ENCODE measurements around the gene INKA1. TPM values are rescaled to one million over a fixed set of nuclear protein-coding genes. Genes with fewer than 3 reads are reported as not detected.
A peak's percentile ranks its signal among the peaks of the same experiment; 100 is the strongest.

Gene INKA1
- total RNA-seq, 2 experiments from 2014 or later = 7.9 to 12.8 TPM

- peak; percentile 86 for DNase-seq (ENCODE audit: low spot score)
- intact Hi-C loops (cut with micrococcal nuclease; ENCODE audit: unreplicated experiment) = loop anchor here (1.0 to 10.0 kb wide), 2 partner anchors 81 to 419 kb away; no protein-coding TSS in a partner anchor
- CTCF ChIA-PET (ENCODE audit: unreplicated experiment) = interaction anchor here (0.7 to 4.5 kb wide), 4 partner anchors 8 to 33 kb away, joined by 3 to 29 read pairs (median 4); partner anchors contain the start of gene UBA7
- no peaks in the 10 kb centered on the region for H3K9me2 ChIP-seq (ENCODE audit: insufficient read depth, low read length)
- no peaks in the 10 kb centered on the region for H3K9me3 ChIP-seq (ENCODE audit: low read length)
- peak overlapping the region; percentile 82 for H3K4me3 ChIP-seq (ENCODE audit: low read depth, low read length, poor library complexity, severe bottlenecking)
- TF ChIP-seq, protein P1, sequence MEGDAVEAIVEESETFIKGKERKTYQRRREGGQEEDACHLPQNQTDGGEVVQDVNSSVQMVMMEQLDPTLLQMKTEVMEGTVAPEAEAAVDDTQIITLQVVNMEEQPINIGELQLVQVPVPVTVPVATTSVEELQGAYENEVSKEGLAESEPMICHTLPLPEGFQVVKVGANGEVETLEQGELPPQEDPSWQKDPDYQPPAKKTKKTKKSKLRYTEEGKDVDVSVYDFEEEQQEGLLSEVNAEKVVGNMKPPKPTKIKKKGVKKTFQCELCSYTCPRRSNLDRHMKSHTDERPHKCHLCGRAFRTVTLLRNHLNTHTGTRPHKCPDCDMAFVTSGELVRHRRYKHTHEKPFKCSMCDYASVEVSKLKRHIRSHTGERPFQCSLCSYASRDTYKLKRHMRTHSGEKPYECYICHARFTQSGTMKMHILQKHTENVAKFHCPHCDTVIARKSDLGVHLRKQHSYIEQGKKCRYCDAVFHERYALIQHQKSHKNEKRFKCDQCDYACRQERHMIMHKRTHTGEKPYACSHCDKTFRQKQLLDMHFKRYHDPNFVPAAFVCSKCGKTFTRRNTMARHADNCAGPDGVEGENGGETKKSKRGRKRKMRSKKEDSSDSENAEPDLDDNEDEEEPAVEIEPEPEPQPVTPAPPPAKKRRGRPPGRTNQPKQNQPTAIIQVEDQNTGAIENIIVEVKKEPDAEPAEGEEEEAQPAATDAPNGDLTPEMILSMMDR (conservative IDR thresholded peaks at IDR 0.05; ENCODE audit: low read length) = no peak
- no peak for TF ChIP-seq EZH2phosphoT487 (IDR thresholded peaks at IDR 0.05; ENCODE audit: borderline replicate concordance, low read depth, low read length)
- peaks cover 59% of the 10 kb centered on the region for H3K4me1 ChIP-seq (ENCODE audit: insufficient read depth, low read length, poor library complexity, severe bottlenecking)
- peak overlapping the region; percentile 96 for H3K4me2 ChIP-seq (ENCODE audit: low read length)
- BruUV-seq (replicated peaks) = no TSS peak
- peak overlapping the region; percentile 96 for H3K27ac ChIP-seq (ENCODE audit: low read depth, low read length, poor library complexity, severe bottlenecking)
- no peaks in the 10 kb centered on the region for H4K20me1 ChIP-seq (ENCODE audit: insufficient read depth, low read length)
- H2AFZ ChIP-seq (ENCODE audit: low read length) = peak overlapping the region; percentile 11; the same call in 1 of the 2 replicates
- POLR2A ChIA-PET = interaction anchor here (0.7 to 2.1 kb wide), 6 partner anchors 8 to 1248 kb away, joined by 3 to 15 read pairs (median 4); partner anchors contain the start of genes IP6K1 and UBA7
- no peaks in the 10 kb centered on the region; the same call in 1 of the 2 replicates for H3K79me2 ChIP-seq (ENCODE audit: insufficient read depth, low read depth, low read length)
- H3K36me3 ChIP-seq (ENCODE audit: insufficient read depth, low read length) = no peaks in the 10 kb centered on the region
These were observed 2.3 kb downstream of the INKA1 start for GRCh38 chr3:49805367-49805782.

DNA sequence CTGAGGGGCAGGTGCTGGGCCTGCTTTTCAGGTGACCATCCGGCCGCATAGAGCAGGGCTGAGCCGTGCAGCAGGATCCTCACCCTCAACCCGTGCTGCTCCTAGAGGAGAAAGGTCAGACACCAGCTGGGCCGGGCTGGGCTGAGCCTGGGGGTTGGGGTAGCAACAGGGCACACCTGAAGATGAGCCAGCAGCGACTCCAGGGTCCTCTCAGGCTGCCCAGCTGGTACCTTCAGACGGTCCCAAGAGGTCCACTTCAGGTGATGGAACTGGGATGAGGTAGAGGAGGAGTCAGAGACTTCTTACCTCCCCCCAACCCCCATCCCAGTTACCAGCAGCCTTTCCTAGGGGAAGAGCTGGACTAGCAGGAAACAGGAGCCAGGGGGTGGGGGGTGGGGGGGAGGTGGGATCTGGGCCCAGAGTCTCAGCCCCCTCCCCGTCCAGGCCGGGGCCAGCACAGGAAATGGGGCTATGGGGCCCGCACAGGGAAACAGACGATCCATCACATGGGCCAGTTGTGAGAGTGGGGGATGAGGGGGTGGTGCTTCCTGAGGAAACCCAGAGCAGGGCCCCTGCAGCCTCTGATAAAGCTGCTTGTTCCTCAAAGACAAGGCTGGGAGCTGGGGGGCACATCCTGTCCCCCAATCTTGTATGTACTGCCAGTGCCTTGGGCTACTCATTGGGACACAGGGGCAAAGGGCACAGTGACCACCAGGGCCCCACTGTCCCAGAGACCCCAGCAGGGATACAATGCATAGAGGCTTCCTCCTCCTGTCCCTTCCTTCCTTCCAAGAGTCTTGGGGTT lies 3.0 kb downstream of the INKA1 start:
- H3K27ac ChIP-seq (ENCODE audit: low read depth, low read length, poor library complexity, severe bottlenecking) = peak overlapping the region; percentile 96
- H3K9me3 ChIP-seq (ENCODE audit: low read length) = no peaks in the 10 kb centered on the region
- BruUV-seq (replicated peaks) = no TSS peak
- H4K20me1 ChIP-seq (ENCODE audit: insufficient read depth, low read length) = no peaks in the 10 kb centered on the region
- peak overlapping the region; percentile 96 for H3K4me2 ChIP-seq (ENCODE audit: low read length)
- ChIA-PET POLR2A (interaction anchor here (0.6 to 2.1 kb wide), 5 partner anchors 8 to 1249 kb away, joined by 3 to 15 read pairs (median 6); partner anchors contain the start of gene UBA7), CTCF (ENCODE audit: unreplicated experiment) (interaction anchor here (0.5 to 4.5 kb wide), 6 partner anchors 8 to 332 kb away, joined by 3 to 29 read pairs (median 4); partner anchors contain the start of gene UBA7)
- peak overlapping the region; percentile 11; the same call in 1 of the 2 replicates for H2AFZ ChIP-seq (ENCODE audit: low read length)
- intact Hi-C loops (cut with micrococcal nuclease; ENCODE audit: unreplicated experiment) = loop anchor here (1.0 to 10.0 kb wide), 2 partner anchors 82 to 419 kb away; no protein-coding TSS in a partner anchor
- peaks cover 59% of the 10 kb centered on the region for H3K4me1 ChIP-seq (ENCODE audit: insufficient read depth, low read length, poor library complexity, severe bottlenecking)
- peak overlapping the region; percentile 82 for H3K4me3 ChIP-seq (ENCODE audit: low read depth, low read length, poor library complexity, severe bottlenecking)
- no peak for TF ChIP-seq EZH2phosphoT487 (IDR thresholded peaks at IDR 0.05; ENCODE audit: borderline replicate concordance, low read depth, low read length)
- TF ChIP-seq, protein P1 (conservative IDR thresholded peaks at IDR 0.05; ENCODE audit: low read length) = no peak
- H3K9me2 ChIP-seq (ENCODE audit: insufficient read depth, low read length) = no peaks in the 10 kb centered on the region
- DNase-seq (ENCODE audit: low spot score) = peak; percentile 78
- no peaks in the 10 kb centered on the region for H3K36me3 ChIP-seq (ENCODE audit: insufficient read depth, low read length)
- no peaks in the 10 kb centered on the region; the same call in 1 of the 2 replicates for H3K79me2 ChIP-seq (ENCODE audit: insufficient read depth, low read depth, low read length)
